Panc1 (cell line): Measurements from ENCODE around the gene MROH2A. TPM values are rescaled to one million over a fixed set of nuclear protein-coding genes. Genes with fewer than 3 reads are reported as not detected.

Experiments used
- ATAC-seq: fragments of 200-7000 bp; cut with Tn5 transposase; 2 replicates; pipeline ENCODE4 v1.9.1; 2020; ENCODE audit warnings: mild to moderate bottlenecking, moderate library complexity
- BruUV-seq: library from RNA; stranded (reverse); fragments of 400-500 nt; replicated peaks from 2 replicates; lab custom pipeline; 2021; lab: Mats Ljungman, UMichigan
- CTCF ChIA-PET: fragments of 300-600 bp; sonication (Branson Sonifier 250); formaldehyde crosslinking; loops from one replicate; lab custom pipeline; 2022; ENCODE audit warnings: antibody characterized with exemption; lab: Charles Lee
- POLR2A ChIA-PET: fragments of 300-600 bp; sonication (Branson Sonifier 250); formaldehyde crosslinking; loops from one replicate; lab custom pipeline; 2022; ENCODE audit warnings: antibody characterized with exemption; lab: Charles Lee
- DNase-seq: peaks from one replicate; pipeline ENCODE4 v3.0.0-alpha.2; 2010; ENCODE audit warnings: low read depth, low spot score
- H3K27ac ChIP-seq: 2 replicates; pipeline ENCODE4 v1.5.1; 2011; ENCODE audit warnings: mild to moderate bottlenecking, low read length, inconsistent platforms
- H3K27me3 ChIP-seq: fragments of 200-500 bp; sonication (Bioruptor generic); 2 replicates; pipeline ENCODE4 v1.6.0; 2014; ENCODE audit warnings: low read length, inconsistent platforms; ENCODE audit not compliant: control insufficient read depth, insufficient read depth
- H3K36me3 ChIP-seq: fragments of 200-500 bp; sonication (Bioruptor generic); 2 replicates; pipeline ENCODE4 v1.5.1; 2014; ENCODE audit warnings: inconsistent platforms, mild to moderate bottlenecking, low read length, moderate library complexity; ENCODE audit not compliant: control insufficient read depth, insufficient read depth
- H3K4me1 ChIP-seq: 2 replicates; pipeline ENCODE4 v1.5.1; 2011; ENCODE audit warnings: inconsistent platforms, mild to moderate bottlenecking, low read length, moderate library complexity; ENCODE audit not compliant: control insufficient read depth, insufficient read depth
- H3K4me3 ChIP-seq, 2 experiments: 2 replicates each; pipeline ENCODE4 v1.5.1; 2011 to 2012; ENCODE audit warnings: low read depth in 2 of 2, low read length in 2 of 2, mild to moderate bottlenecking in 2 of 2, inconsistent platforms in 1 of 2, moderate library complexity in 1 of 2
- H3K9me3 ChIP-seq: fragments of 200-500 bp; sonication (Bioruptor generic); 2 replicates; pipeline ENCODE4 v1.5.1; 2014; ENCODE audit warnings: low read depth, mild to moderate bottlenecking, inconsistent platforms, low read length, moderate library complexity; ENCODE audit not compliant: control insufficient read depth, insufficient read depth
- POLR2AphosphoS5 ChIP-seq: IDR thresholded peaks from 2 replicates; pipeline ENCODE4 v1.6.1; 2012; ENCODE audit warnings: mild to moderate bottlenecking, low read depth, low read length, moderate library complexity
- SIN3A ChIP-seq: IDR thresholded peaks from 2 replicates; pipeline ENCODE4 v1.6.1; 2012; ENCODE audit warnings: low read depth, mild to moderate bottlenecking, low read length, moderate library complexity, borderline replicate concordance; ENCODE audit not compliant: insufficient read depth
- TCF7L2 ChIP-seq: IDR thresholded peaks from 2 replicates; pipeline ENCODE4 v1.6.1; 2011; ENCODE audit warnings: mild to moderate bottlenecking, low read depth, low read length, inconsistent platforms
- in situ Hi-C: cut with HindIII; loops from 2 replicates; pipeline ENCODE4 v1.10.0; 2016; ENCODE audit warnings: low sequenced_read_pairs, low pct_unique_long_range_greater_than_20kb
- intact Hi-C: fragments of 100-400 bp; cut with micrococcal nuclease; formaldehyde crosslinking; loops from one replicate; pipeline ENCODE4 v1.10.0; 2022; ENCODE audit not compliant: unreplicated experiment
- total RNA-seq: library from RNA; stranded (reverse); gene quantifications from one replicate; pipeline ENCODE4 v1.2.1, GENCODE V29; 2021; ENCODE audit not compliant: unreplicated experiment
- TF ChIP-seq, protein P1 (sequence below): fragments of 450-650 bp; IDR thresholded peaks from 2 replicates; pipeline ENCODE4 v1.5.1; 2017; ENCODE audit warnings: mild to moderate bottlenecking
- TF ChIP-seq, protein P2 (sequence below), 2 experiments: IDR thresholded peaks; 2 replicates each; pipeline ENCODE4 v1.6.1; 2011 to 2012; ENCODE audit warnings: low read depth in 2 of 2, control low read depth in 1 of 2, low read length in 1 of 2, mild to moderate bottlenecking in 1 of 2, moderate library complexity in 1 of 2; ENCODE audit not compliant: insufficient read depth in 1 of 2

Gene MROH2A
- total RNA-seq, 1 experiment from 2014 or later, result not detected

DNA sequence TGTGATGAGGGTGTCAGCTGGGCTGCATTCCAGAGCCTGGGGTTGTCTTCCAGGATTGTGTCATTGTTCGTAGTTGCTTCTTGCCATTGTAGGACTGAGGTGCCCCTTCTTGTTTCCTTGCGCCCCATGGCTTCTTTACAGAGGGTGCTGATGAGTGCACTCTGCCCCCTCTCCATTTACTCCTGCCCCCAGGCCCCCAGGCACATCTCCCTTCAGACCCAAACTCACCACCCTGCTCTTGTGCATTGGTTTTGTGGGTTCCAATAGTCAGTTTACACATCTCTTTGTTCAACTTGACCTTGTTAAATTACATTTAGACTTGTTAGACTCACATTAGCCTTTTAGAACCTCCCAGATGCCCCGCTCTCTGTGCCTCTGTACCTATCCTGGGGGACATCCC, 43.1 kb downstream of the MROH2A start:
- Histone ChIP-seq H3K27me3 (no peaks in the 10 kb centered on the region), H3K4me1 (no peaks in the 10 kb centered on the region), H3K27ac (no peak overlapping the region), H3K36me3 (no peaks in the 10 kb centered on the region), H3K9me3 (no peaks in the 10 kb centered on the region), H3K4me3 (no peak overlapping the region)
- CTCF ChIA-PET, result no interaction called here
- TF ChIP-seq, protein P1, sequence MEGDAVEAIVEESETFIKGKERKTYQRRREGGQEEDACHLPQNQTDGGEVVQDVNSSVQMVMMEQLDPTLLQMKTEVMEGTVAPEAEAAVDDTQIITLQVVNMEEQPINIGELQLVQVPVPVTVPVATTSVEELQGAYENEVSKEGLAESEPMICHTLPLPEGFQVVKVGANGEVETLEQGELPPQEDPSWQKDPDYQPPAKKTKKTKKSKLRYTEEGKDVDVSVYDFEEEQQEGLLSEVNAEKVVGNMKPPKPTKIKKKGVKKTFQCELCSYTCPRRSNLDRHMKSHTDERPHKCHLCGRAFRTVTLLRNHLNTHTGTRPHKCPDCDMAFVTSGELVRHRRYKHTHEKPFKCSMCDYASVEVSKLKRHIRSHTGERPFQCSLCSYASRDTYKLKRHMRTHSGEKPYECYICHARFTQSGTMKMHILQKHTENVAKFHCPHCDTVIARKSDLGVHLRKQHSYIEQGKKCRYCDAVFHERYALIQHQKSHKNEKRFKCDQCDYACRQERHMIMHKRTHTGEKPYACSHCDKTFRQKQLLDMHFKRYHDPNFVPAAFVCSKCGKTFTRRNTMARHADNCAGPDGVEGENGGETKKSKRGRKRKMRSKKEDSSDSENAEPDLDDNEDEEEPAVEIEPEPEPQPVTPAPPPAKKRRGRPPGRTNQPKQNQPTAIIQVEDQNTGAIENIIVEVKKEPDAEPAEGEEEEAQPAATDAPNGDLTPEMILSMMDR, result no peak
- TF ChIP-seq, protein P2, sequence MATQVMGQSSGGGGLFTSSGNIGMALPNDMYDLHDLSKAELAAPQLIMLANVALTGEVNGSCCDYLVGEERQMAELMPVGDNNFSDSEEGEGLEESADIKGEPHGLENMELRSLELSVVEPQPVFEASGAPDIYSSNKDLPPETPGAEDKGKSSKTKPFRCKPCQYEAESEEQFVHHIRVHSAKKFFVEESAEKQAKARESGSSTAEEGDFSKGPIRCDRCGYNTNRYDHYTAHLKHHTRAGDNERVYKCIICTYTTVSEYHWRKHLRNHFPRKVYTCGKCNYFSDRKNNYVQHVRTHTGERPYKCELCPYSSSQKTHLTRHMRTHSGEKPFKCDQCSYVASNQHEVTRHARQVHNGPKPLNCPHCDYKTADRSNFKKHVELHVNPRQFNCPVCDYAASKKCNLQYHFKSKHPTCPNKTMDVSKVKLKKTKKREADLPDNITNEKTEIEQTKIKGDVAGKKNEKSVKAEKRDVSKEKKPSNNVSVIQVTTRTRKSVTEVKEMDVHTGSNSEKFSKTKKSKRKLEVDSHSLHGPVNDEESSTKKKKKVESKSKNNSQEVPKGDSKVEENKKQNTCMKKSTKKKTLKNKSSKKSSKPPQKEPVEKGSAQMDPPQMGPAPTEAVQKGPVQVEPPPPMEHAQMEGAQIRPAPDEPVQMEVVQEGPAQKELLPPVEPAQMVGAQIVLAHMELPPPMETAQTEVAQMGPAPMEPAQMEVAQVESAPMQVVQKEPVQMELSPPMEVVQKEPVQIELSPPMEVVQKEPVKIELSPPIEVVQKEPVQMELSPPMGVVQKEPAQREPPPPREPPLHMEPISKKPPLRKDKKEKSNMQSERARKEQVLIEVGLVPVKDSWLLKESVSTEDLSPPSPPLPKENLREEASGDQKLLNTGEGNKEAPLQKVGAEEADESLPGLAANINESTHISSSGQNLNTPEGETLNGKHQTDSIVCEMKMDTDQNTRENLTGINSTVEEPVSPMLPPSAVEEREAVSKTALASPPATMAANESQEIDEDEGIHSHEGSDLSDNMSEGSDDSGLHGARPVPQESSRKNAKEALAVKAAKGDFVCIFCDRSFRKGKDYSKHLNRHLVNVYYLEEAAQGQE (IDR thresholded peaks at IDR 0.05; ENCODE audit: insufficient read depth in 1 of 2, low read depth in 2 of 2, low read length in 1 of 2), result no peak
- TF ChIP-seq SIN3A, result no peak
- no peak for TF ChIP-seq TCF7L2
- no peak for TF ChIP-seq POLR2AphosphoS5
- no TSS peak for BruUV-seq
- POLR2A ChIA-PET, result no interaction called here
- intact Hi-C loops, result no loop called here
- DNase-seq (no peak), ATAC-seq (no peak)
- in situ Hi-C loops, result no loop called here

DNA sequence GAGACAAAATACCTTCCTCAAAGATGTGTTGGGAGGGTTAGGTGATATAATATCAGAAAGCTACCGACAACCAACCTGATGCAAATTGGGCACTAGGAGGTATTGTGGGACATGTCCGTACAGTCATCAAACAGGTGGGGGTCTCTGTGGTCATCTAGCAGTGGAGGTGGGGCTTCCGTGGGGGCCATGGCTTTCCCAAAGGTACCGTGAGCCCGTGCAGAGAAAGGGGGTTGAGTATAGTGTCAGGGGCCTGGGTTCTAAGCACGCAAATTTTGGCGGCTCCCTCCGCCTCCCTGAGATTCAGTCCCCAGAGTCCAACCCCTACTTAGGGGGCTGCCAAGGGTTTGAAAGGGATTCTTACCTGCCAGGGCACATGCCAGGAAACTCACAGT, 43.6 kb downstream of the MROH2A start:
- BruUV-seq, result no TSS peak
- H3K9me3 ChIP-seq, result no peaks in the 10 kb centered on the region
- POLR2A ChIA-PET, result no interaction called here
- no peak overlapping the region for H3K27ac ChIP-seq
- no peaks in the 10 kb centered on the region for H3K36me3 ChIP-seq
- H3K4me3 ChIP-seq, result no peak overlapping the region
- H3K4me1 ChIP-seq, result no peaks in the 10 kb centered on the region
- TF ChIP-seq POLR2AphosphoS5 (no peak), SIN3A (no peak), TCF7L2 (no peak)
- TF ChIP-seq, protein P2 (IDR thresholded peaks at IDR 0.05; ENCODE audit: insufficient read depth in 1 of 2, low read depth in 2 of 2, low read length in 1 of 2), result no peak
- TF ChIP-seq, protein P1, result no peak
- ATAC-seq (no peak), DNase-seq (no peak)
- CTCF ChIA-PET, result no interaction called here
- no peaks in the 10 kb centered on the region for H3K27me3 ChIP-seq
- intact Hi-C loops (no loop called here), in situ Hi-C loops (no loop called here)
